HTERT RPE-1 (cell line): ENCODE results near the gene MLX.
"Not testable (repeated sequence)": the region's sequence is repeated elsewhere in the genome, so short reads cannot be mapped to it uniquely, and the experiment has no call there.

Source experiments
- in situ Hi-C: fragments of 300-500 bp; cut with MboI; formaldehyde crosslinking; loops from 4 replicates; pipeline ENCODE4 v1.14.3; 2020; ENCODE audit warnings: low sequenced_read_pairs

Gene MLX

GRCh38 chr17:42577532-42578281, 10.8 kb downstream of the MLX start, which contains the start of gene PSMC3IP:
Gene PSMC3IP, minus strand, starts transcription at chr17:42577729. Its CDS starts 43 bp downstream, at chr17:42577686.
- in situ Hi-C loops: no loop called here

GRCh38 chr17:42578282-42578869, 11.5 kb downstream of the MLX start:
- in situ Hi-C loops: no loop called here

GRCh38 chr17:42579794-42580551, 13.1 kb downstream of the MLX start:
- in situ Hi-C loops: no loop called here

GRCh38 chr17:42581744-42582270, 14.9 kb downstream of the MLX start:
- in situ Hi-C loops: no loop called here

GRCh38 chr17:42584880-42585279, 18.0 kb downstream of the MLX start:
- in situ Hi-C loops: no loop called here

- in situ Hi-C loops: no loop called here
Measured at GRCh38 chr17:42585353-42585752, 18.5 kb downstream of the MLX start.

- in situ Hi-C loops: no loop called here
Measured at GRCh38 chr17:42586514-42587230, 19.8 kb downstream of the MLX start.

GRCh38 chr17:42590886-42591285, 24.0 kb downstream of the MLX start:
- in situ Hi-C loops: no loop called here

GRCh38 chr17:42591411-42591810, 24.5 kb downstream of the MLX start:
- in situ Hi-C loops: no loop called here

GRCh38 chr17:42596386-42596785, 29.5 kb downstream of the MLX start:
- in situ Hi-C loops: no loop called here

- in situ Hi-C loops: no loop called here
Measured at GRCh38 chr17:42598905-42599304, 32.0 kb downstream of the MLX start.

- in situ Hi-C loops: no loop called here
Measured at GRCh38 chr17:42603318-42603717, 36.4 kb downstream of the MLX start.

- in situ Hi-C loops: no loop called here
Measured at GRCh38 chr17:42607769-42608168, 40.9 kb downstream of the MLX start.

- in situ Hi-C loops: no loop called here
Measured at GRCh38 chr17:42608305-42609181, 41.6 kb downstream of the MLX start.

GRCh38 chr17:42609182-42609813, 42.4 kb downstream of the MLX start, which contains the start of the genes RETREG3 and TUBG1:
Gene RETREG3, minus strand, starts transcription at chr17:42609374. Its CDS starts 50 bp downstream, at chr17:42609324.
Gene TUBG1, plus strand, starts transcription at chr17:42609683. Its CDS starts 55 bp downstream, at chr17:42609738.
- in situ Hi-C loops: no loop called here

- in situ Hi-C loops: not testable (repeated sequence)
Measured at GRCh38 chr17:42609814-42610801, 43.2 kb downstream of the MLX start.

- in situ Hi-C loops: no loop called here
Measured at GRCh38 chr17:42612013-42612412, 45.1 kb downstream of the MLX start.

- in situ Hi-C loops: no loop called here
Measured at GRCh38 chr17:42613699-42614295, 46.9 kb downstream of the MLX start.
